Measurements from ENCODE around the gene TMEM131. TPM values are rescaled to one million over a fixed set of nuclear protein-coding genes. Genes with fewer than 3 reads are reported as not detected.

TMEM131 gene
- total and polyA plus RNA-seq, 12 donors, result 13.7 to 57.5 (median 34.0) TPM

GRCh38 chr2:97718942-97719341 lies 276.8 kb downstream of the TMEM131 start:
- TF ChIP-seq POLR2A (IDR thresholded peaks at IDR 0.05) (no peak), CTCF (IDR thresholded peaks at IDR 0.05) (no peak)
- no peaks in the 10 kb centered on the region for H3K27me3 ChIP-seq
- no peaks in the 10 kb centered on the region for H3K36me3 ChIP-seq (replicated peaks in 1 of 2)
- DNase-seq, result no peak
- H3K4me3 ChIP-seq, result no peak overlapping the region
- intact Hi-C loops (cut with DNase I), result no loop called here
- no peaks in the 10 kb centered on the region for H3K9me3 ChIP-seq (replicated peaks in 1 of 3)
- H3K27ac ChIP-seq, result no peak overlapping the region
- no peaks in the 10 kb centered on the region for H3K4me1 ChIP-seq (replicated peaks in 1 of 2)
- WGBS, 4 donors, result 61 to 80% (median 69%) methylated on average over 2 to 3 of the region's 3 CpGs

- intact Hi-C loops (cut with DNase I), result no loop called here
Measured at GRCh38 chr2:97718051-97718882, 277.5 kb downstream of the TMEM131 start.

GRCh38 chr2:97717613-97717995 lies 278.1 kb downstream of the TMEM131 start:
- H3K4me3 ChIP-seq, result no peak overlapping the region
- H3K4me1 ChIP-seq (replicated peaks in 1 of 2), result no peaks in the 10 kb centered on the region
- DNase-seq, result no peak
- no peaks in the 10 kb centered on the region for H3K27me3 ChIP-seq
- H3K27ac ChIP-seq, result no peak overlapping the region
- intact Hi-C loops (cut with DNase I), result no loop called here
- 37 to 66% (median 62%) methylated on average over 2 to 3 of the region's 3 CpGs for WGBS, 4 donors
- H3K36me3 ChIP-seq (replicated peaks in 1 of 2), result no peaks in the 10 kb centered on the region
- H3K9me3 ChIP-seq (replicated peaks in 1 of 3), result no peaks in the 10 kb centered on the region
- TF ChIP-seq CTCF (IDR thresholded peaks at IDR 0.05), result no peak
- no peak for TF ChIP-seq POLR2A (IDR thresholded peaks at IDR 0.05)

More at GRCh38 chr2:97718051-97718882, 277.5 kb downstream of the TMEM131 start:
- no peak for DNase-seq
- Histone ChIP-seq H3K27ac (no peak overlapping the region), H3K4me3 (no peak overlapping the region), H3K27me3 (no peaks in the 10 kb centered on the region), H3K9me3 (replicated peaks in 1 of 3) (no peaks in the 10 kb centered on the region), H3K36me3 (replicated peaks in 1 of 2) (no peaks in the 10 kb centered on the region), H3K4me1 (replicated peaks in 1 of 2) (no peaks in the 10 kb centered on the region)
- WGBS, 4 donors, result 68 to 87% (median 70%) methylated on average over 15 to 21 of the region's 21 CpGs
- TF ChIP-seq CTCF (IDR thresholded peaks at IDR 0.05) (no peak), POLR2A (IDR thresholded peaks at IDR 0.05) (no peak)

- WGBS, 4 donors, result 70 to 83% (median 80%) methylated on average over 14 to 21 of the region's 21 CpGs
- Histone ChIP-seq H3K36me3 (replicated peaks in 1 of 2) (no peaks in the 10 kb centered on the region), H3K9me3 (replicated peaks in 1 of 3) (no peaks in the 10 kb centered on the region), H3K27ac (no peak overlapping the region), H3K4me1 (replicated peaks in 1 of 2) (no peaks in the 10 kb centered on the region), H3K27me3 (no peaks in the 10 kb centered on the region), H3K4me3 (no peak overlapping the region)
- DNase-seq, result no peak
- no peak for TF ChIP-seq CTCF (IDR thresholded peaks at IDR 0.05)
- TF ChIP-seq POLR2A (IDR thresholded peaks at IDR 0.05), result no peak
- intact Hi-C loops (cut with DNase I), result no loop called here
Measured at GRCh38 chr2:97716695-97717612, 278.8 kb downstream of the TMEM131 start.
